ENCODE results near the gene BLOC1S6.

The BLOC1S6 gene

DNA sequence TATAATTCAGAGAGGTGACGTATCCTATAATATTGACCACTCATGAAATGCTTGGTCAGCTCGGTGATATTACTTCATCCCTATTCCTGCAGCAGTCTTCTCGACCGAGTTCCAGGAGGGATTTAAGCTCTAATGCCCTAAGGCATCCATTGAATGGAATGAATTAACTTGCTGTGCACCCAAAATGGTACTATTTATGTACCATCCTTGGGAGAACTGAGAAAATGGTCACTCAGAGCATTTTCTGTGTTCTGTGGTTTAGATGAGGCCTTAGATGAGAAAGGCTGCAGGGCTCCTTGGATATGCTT is 638 bp downstream of the BLOC1S6 start:
- H3K4me3 ChIP-seq (ENCODE audit: control insufficient read depth, low read depth, low read length): peak overlapping the region; percentile 91
- TF ChIP-seq, protein P1, sequence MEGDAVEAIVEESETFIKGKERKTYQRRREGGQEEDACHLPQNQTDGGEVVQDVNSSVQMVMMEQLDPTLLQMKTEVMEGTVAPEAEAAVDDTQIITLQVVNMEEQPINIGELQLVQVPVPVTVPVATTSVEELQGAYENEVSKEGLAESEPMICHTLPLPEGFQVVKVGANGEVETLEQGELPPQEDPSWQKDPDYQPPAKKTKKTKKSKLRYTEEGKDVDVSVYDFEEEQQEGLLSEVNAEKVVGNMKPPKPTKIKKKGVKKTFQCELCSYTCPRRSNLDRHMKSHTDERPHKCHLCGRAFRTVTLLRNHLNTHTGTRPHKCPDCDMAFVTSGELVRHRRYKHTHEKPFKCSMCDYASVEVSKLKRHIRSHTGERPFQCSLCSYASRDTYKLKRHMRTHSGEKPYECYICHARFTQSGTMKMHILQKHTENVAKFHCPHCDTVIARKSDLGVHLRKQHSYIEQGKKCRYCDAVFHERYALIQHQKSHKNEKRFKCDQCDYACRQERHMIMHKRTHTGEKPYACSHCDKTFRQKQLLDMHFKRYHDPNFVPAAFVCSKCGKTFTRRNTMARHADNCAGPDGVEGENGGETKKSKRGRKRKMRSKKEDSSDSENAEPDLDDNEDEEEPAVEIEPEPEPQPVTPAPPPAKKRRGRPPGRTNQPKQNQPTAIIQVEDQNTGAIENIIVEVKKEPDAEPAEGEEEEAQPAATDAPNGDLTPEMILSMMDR (IDR thresholded peaks at IDR 0.05; ENCODE audit: control insufficient read depth, insufficient read depth, low read depth, low read length, missing control alignments): no peak
- no peak for DNase-seq (ENCODE audit: low read depth)

DNA sequence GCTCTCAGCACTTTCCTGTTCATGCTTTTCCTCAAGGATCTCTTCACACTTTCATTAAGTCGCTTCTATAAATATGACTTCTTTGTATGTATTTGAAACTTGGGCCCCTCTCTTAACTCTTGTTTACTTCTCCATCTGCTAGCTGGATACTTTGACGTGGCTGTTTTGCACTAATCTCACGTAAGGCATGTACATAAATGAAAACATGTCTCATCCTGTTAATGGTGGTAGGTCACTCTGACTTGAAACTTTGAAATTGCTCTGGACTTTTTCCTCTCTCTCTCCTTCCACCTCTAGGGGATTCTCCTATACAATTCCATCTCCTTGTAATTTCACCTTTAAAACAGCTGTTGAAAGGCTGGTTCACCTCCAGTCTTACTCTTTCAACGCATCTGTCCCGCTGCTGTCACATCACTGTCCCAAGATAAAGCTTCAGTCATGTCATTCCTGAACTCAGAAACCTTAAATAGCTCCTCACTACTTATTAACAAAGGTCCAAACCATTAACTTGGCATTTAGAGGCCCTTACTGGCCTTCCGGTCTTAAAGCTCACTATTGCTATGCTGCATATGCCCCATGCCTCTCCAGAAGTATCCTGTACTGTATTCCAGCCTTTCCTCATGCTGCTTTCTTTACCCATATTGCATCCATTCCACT is 1.2 kb downstream of the BLOC1S6 start:
- TF ChIP-seq, protein P1 (IDR thresholded peaks at IDR 0.05; ENCODE audit: control insufficient read depth, insufficient read depth, low read depth, low read length, missing control alignments): no peak
- no peak for DNase-seq (ENCODE audit: low read depth)
- H3K4me3 ChIP-seq (ENCODE audit: control insufficient read depth, low read depth, low read length): peak overlapping the region; percentile 91

DNA sequence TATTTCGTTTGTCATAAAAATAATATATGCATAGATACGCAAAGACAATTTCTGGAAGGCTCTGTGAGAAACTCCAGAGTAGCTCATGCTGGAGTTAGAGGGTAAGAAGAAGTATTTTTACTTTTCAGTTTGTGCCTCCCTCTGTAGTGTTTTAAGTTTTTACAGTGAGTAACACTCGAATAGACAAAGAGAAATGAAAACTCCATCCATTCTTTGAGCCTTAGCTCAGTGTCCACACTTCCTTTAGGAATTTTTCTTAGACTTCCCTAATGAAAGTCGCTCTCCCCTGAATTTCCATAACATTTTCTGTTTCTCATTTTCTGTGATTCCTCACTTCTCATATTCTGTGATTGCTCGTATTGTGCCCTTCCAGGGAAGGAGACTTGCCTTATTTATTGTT is 2.1 kb downstream of the BLOC1S6 start:
- TF ChIP-seq, protein P1 (IDR thresholded peaks at IDR 0.05; ENCODE audit: control insufficient read depth, insufficient read depth, low read depth, low read length, missing control alignments): no peak
- no peak overlapping the region for H3K4me3 ChIP-seq (ENCODE audit: control insufficient read depth, low read depth, low read length)
- no peak for DNase-seq (ENCODE audit: low read depth)

DNA sequence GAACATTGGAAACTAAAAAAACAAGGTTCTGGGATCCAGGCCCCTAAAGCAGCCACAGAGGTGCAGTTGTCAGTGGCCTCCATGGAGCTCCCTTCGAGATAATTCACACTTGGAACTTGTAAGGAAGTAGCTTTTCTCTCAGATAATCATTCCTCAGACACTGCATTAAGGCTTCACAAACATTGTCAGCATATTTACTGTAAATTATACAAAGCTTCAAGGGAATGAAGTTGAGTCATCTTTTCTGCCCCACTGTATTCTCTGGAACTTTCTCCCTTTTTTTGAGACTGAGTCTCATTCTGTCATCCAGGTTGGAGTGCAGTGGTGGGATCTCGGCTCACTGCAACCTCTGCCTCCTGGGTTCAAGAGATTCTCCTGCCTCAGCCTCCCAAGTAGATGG is 7.1 kb downstream of the BLOC1S6 start:
- TF ChIP-seq, protein P1 (IDR thresholded peaks at IDR 0.05; ENCODE audit: control insufficient read depth, insufficient read depth, low read depth, low read length, missing control alignments): no peak
- DNase-seq (ENCODE audit: low read depth): no peak
- no peak overlapping the region for H3K4me3 ChIP-seq (ENCODE audit: control insufficient read depth, low read depth, low read length)

DNA sequence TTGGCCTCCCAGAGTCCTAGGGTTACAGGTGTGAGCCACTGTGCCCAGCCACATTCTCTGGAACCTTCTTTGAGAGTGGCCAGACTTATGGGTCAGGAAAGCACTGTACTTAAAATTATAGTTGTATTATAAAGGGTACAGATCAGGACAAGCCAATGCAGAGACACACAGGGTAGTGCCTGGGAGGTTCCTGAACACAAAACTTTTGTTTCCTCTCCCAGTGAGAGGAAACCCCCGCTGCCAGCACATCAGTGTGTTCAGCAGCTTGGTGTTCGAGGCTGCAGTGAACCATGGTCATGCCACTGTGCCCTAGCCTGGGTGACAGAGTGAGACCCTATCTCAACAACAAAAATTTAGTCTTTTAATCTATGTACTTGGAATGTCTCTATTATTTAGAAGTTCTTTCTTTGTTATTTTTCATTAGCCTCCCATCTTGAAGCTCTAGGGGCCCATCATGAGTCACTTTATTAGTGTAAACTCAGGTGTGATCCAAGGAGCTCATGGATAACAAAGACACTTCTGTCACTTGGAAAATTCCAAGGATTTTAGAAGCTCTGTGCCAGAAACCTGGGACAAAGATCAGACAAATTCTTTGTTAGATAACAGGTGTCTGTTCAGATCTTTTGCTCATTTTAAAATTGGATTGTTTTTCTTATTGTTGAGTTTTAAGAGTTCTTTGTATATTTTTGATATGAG is 7.8 kb downstream of the BLOC1S6 start:
- H3K4me3 ChIP-seq (ENCODE audit: control insufficient read depth, low read depth, low read length): no peak overlapping the region
- TF ChIP-seq, protein P1 (IDR thresholded peaks at IDR 0.05; ENCODE audit: control insufficient read depth, insufficient read depth, low read depth, low read length, missing control alignments): no peak
- no peak for DNase-seq (ENCODE audit: low read depth)

DNA sequence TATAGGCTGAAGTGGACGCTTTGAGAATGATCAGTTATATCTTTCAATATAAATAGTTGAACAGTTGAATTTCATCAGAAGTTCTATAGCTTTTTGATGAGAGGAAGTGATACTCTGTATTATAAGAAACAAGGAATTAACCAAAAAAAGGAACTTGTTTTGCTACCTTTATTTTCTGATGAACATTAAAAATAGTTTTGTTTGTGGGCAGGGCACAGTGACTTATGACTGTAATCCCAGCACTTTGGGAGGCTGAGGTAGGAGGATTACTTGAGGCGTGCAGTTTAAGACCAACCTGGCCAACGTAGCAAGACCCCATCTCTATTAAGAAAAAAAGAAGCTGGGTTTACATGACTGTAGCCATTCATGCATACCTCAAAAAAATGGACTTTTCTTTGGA is 16.7 kb downstream of the BLOC1S6 start:
- TF ChIP-seq, protein P1 (IDR thresholded peaks at IDR 0.05; ENCODE audit: control insufficient read depth, insufficient read depth, low read depth, low read length, missing control alignments): no peak
- no peak for DNase-seq (ENCODE audit: low read depth)
- H3K4me3 ChIP-seq (ENCODE audit: control insufficient read depth, low read depth, low read length): no peak overlapping the region

Measured in AG09309 (cell line).